ENCODE results near the gene PTTG1IP.

Gene PTTG1IP

GRCh38 chr21:44872323-44872648 lies 1.2 kb downstream of the PTTG1IP start:
- Histone ChIP-seq H3K4me3 (ENCODE audit: low read depth, low read length) (peak overlapping the region; percentile 87), H3K27ac (peak overlapping the region; percentile 92), H3K27me3 (ENCODE audit: insufficient read depth, low read depth, severe bottlenecking) (no peaks in the 10 kb centered on the region), H3K36me3 (peaks cover 43% of the 10 kb centered on the region), H3K9me3 (ENCODE audit: severe bottlenecking) (no peaks in the 10 kb centered on the region)
- DNase-seq = no peak
- TF ChIP-seq CTCF (IDR thresholded peaks at IDR 0.05; ENCODE audit: low read depth, low read length) = peak; percentile 29; the same call in 1 of the 2 replicates

GRCh38 chr21:44871576-44872269 lies 1.8 kb downstream of the PTTG1IP start:
- Histone ChIP-seq H3K36me3 (peaks cover 49% of the 10 kb centered on the region), H3K4me3 (ENCODE audit: low read depth, low read length) (peak overlapping the region; percentile 87), H3K9me3 (ENCODE audit: severe bottlenecking) (no peaks in the 10 kb centered on the region), H3K27ac (no peak overlapping the region), H3K27me3 (ENCODE audit: insufficient read depth, low read depth, severe bottlenecking) (no peaks in the 10 kb centered on the region)
- no peak for TF ChIP-seq CTCF (IDR thresholded peaks at IDR 0.05; ENCODE audit: low read depth, low read length)
- no peak for DNase-seq

- peaks cover 51% of the 10 kb centered on the region for H3K36me3 ChIP-seq
- no peak for TF ChIP-seq CTCF (IDR thresholded peaks at IDR 0.05; ENCODE audit: low read depth, low read length)
- no peaks in the 10 kb centered on the region for H3K27me3 ChIP-seq (ENCODE audit: insufficient read depth, low read depth, severe bottlenecking)
- no peak for DNase-seq
- H3K27ac ChIP-seq = no peak overlapping the region
- H3K4me3 ChIP-seq (ENCODE audit: low read depth, low read length) = no peak overlapping the region
- no peaks in the 10 kb centered on the region for H3K9me3 ChIP-seq (ENCODE audit: severe bottlenecking)
Observed at GRCh38 chr21:44870748-44871495, 2.6 kb downstream of the PTTG1IP start.

- no peak for TF ChIP-seq CTCF (IDR thresholded peaks at IDR 0.05; ENCODE audit: low read depth, low read length)
- no peaks in the 10 kb centered on the region for H3K27me3 ChIP-seq (ENCODE audit: insufficient read depth, low read depth, severe bottlenecking)
- H3K9me3 ChIP-seq (ENCODE audit: severe bottlenecking) = no peaks in the 10 kb centered on the region
- no peak overlapping the region for H3K27ac ChIP-seq
- H3K4me3 ChIP-seq (ENCODE audit: low read depth, low read length) = no peak overlapping the region
- peaks cover 59% of the 10 kb centered on the region for H3K36me3 ChIP-seq
- DNase-seq = no peak
Observed at GRCh38 chr21:44869781-44870747, 3.4 kb downstream of the PTTG1IP start.

- Histone ChIP-seq H3K36me3 (peaks cover 73% of the 10 kb centered on the region), H3K27ac (no peak overlapping the region), H3K4me3 (ENCODE audit: low read depth, low read length) (no peak overlapping the region)
Observed at GRCh38 chr21:44868707-44869106, 4.8 kb downstream of the PTTG1IP start.

More at GRCh38 chr21:44868707-44869106, 4.8 kb downstream of the PTTG1IP start:
- TF ChIP-seq CTCF (IDR thresholded peaks at IDR 0.05; ENCODE audit: low read depth, low read length) = no peak
- H3K9me3 ChIP-seq (ENCODE audit: severe bottlenecking) = no peaks in the 10 kb centered on the region
- DNase-seq = no peak
- H3K27me3 ChIP-seq (ENCODE audit: insufficient read depth, low read depth, severe bottlenecking) = no peaks in the 10 kb centered on the region

Measured in WERI-Rb-1 (cell line).